Mucosa of descending colon (tissue), 3 donors: ENCODE data around the gene KIF21B. TPM values are rescaled to one million over a fixed set of nuclear protein-coding genes. Genes with fewer than 3 reads are reported as not detected.

Experiments
- ATAC-seq: fragments of 200-7000 bp; cut with Tn5 transposase; one replicate; pipeline ENCODE4 v1.9.1; 2020; ENCODE audit warnings: mild to moderate bottlenecking, moderate library complexity
- DNase-seq, 3 donors: peaks; one replicate each; pipeline ENCODE4 v3.0.0-alpha.2; 2020
- H3K36me3 ChIP-seq: fragments of 200-600 bp; one replicate; pipeline ENCODE4 v1.8.0; 2021; ENCODE audit warnings: low read depth, mild to moderate bottlenecking
- H3K4me1 ChIP-seq: fragments of 200-600 bp; one replicate; pipeline ENCODE4 v1.8.0; 2021; ENCODE audit warnings: low read depth, mild to moderate bottlenecking
- H3K4me3 ChIP-seq: fragments of 200-600 bp; one replicate; pipeline ENCODE4 v1.8.0; 2021; ENCODE audit warnings: mild to moderate bottlenecking
- H3K9me3 ChIP-seq: fragments of 200-600 bp; one replicate; pipeline ENCODE4 v1.8.0; 2021; ENCODE audit warnings: mild to moderate bottlenecking
- CTCF ChIP-seq: fragments of 200-600 bp; IDR thresholded peaks from one replicate; pipeline ENCODE4 v1.8.0; 2022; ENCODE audit warnings: antibody characterized with exemption, mild to moderate bottlenecking
- intact Hi-C, 2 donors: fragments of 100-400 bp; cut with DNase I in 1 of 2; cut with micrococcal nuclease in 1 of 2; formaldehyde crosslinking; loops; one replicate each; pipeline versions ENCODE4 v1.11.0 to v1.11.1; 2022; cut with DNase I, micrococcal nuclease
- total RNA-seq, 3 donors: library from RNA; stranded (reverse); fragmentation: NEBNext Ultra II Directional in 2 of 3; extraction: Animal tissue kit (Norgen Biotek cat#: 25700) in 2 of 3; gene quantifications; one replicate each; pipeline versions ENCODE4 v1.2.1 to v1.2.4, GENCODE V29; 2021 to 2023
- donor health status: DM: no; HTN: no; CAD: no; lungs with moderate emphysema.
- donor health status: DM: no; HTN: no; CAD: no.
- donor health status: DM: no; HTN: yes; CAD: no.

KIF21B gene
- total RNA-seq, 3 donors from 2014 or later, result 3.2 to 10.5 (median 4.0) TPM

- DNase-seq, result no peak
- no peaks in the 10 kb centered on the region for H3K4me1 ChIP-seq
- intact Hi-C loops, result no loop called here
- no peaks in the 10 kb centered on the region for H3K9me3 ChIP-seq
- no peak overlapping the region for H3K4me3 ChIP-seq
- no peak for TF ChIP-seq CTCF
- ATAC-seq, result no peak
- no peaks in the 10 kb centered on the region for H3K36me3 ChIP-seq
These were observed 42.2 kb upstream of the KIF21B start for GRCh38 chr1:201065686-201066085.

GRCh38 chr1:201064806-201065205, 41.3 kb upstream of the KIF21B start:
- H3K36me3 ChIP-seq, result no peaks in the 10 kb centered on the region
- DNase-seq (no peak), ATAC-seq (no peak)
- H3K9me3 ChIP-seq, result no peaks in the 10 kb centered on the region
- intact Hi-C loops, result no loop called here
- no peaks in the 10 kb centered on the region for H3K4me1 ChIP-seq
- no peak for TF ChIP-seq CTCF
- H3K4me3 ChIP-seq, result no peak overlapping the region

GRCh38 chr1:201063145-201063544, 39.6 kb upstream of the KIF21B start:
- intact Hi-C loops, result no loop called here
- no peak for ATAC-seq
- no peak for TF ChIP-seq CTCF

GRCh38 chr1:201062511-201063091, 39.1 kb upstream of the KIF21B start:
- Histone ChIP-seq H3K4me1 (no peaks in the 10 kb centered on the region), H3K36me3 (no peaks in the 10 kb centered on the region), H3K4me3 (no peak overlapping the region), H3K9me3 (no peaks in the 10 kb centered on the region)
- no peak for DNase-seq
- intact Hi-C loops, result no loop called here
- no peak for ATAC-seq
- no peak for TF ChIP-seq CTCF

More at GRCh38 chr1:201063145-201063544, 39.6 kb upstream of the KIF21B start:
- Histone ChIP-seq H3K36me3 (no peaks in the 10 kb centered on the region), H3K9me3 (no peaks in the 10 kb centered on the region), H3K4me3 (no peak overlapping the region), H3K4me1 (no peaks in the 10 kb centered on the region)
- no peak for DNase-seq

GRCh38 chr1:201061886-201062285, 38.4 kb upstream of the KIF21B start:
- TF ChIP-seq CTCF, result no peak
- no peak for ATAC-seq
- Histone ChIP-seq H3K9me3 (no peaks in the 10 kb centered on the region), H3K4me1 (no peaks in the 10 kb centered on the region), H3K4me3 (no peak overlapping the region), H3K36me3 (no peaks in the 10 kb centered on the region)
- intact Hi-C loops, result no loop called here
- DNase-seq, result no peak

GRCh38 chr1:201061049-201061448, 37.5 kb upstream of the KIF21B start:
- Histone ChIP-seq H3K36me3 (no peaks in the 10 kb centered on the region), H3K4me1 (no peaks in the 10 kb centered on the region), H3K9me3 (no peaks in the 10 kb centered on the region), H3K4me3 (no peak overlapping the region)
- TF ChIP-seq CTCF, result no peak
- ATAC-seq (no peak), DNase-seq (no peak)
- intact Hi-C loops, result no loop called here
